ENCODE measurements around the gene RIN1.
"Not testable (repeated sequence)": the region's sequence is repeated elsewhere in the genome, so short reads cannot be mapped to it uniquely, and the experiment has no call there.

RIN1 gene

GRCh38 chr11:66321606-66322005, 14.6 kb downstream of the RIN1 start:
- no peak for DNase-seq

DNA sequence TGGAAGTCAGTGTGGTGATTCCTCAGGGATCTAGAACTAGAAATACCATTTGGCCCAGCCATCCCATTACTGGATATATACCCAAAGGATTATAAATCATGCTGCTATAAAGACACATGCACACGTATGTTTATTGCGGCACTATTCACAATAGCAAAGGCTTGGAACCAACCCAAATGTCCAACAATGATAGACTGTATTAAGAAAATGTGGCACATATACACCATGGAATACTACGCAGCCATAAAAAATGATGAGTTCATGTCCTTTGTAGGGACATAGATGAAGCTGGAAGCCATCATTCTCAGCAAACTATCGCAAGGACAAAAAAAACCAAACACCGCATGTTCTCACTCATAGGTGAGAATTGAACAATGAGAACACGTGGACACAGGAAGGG, 15.5 kb downstream of the RIN1 start:
- not testable (repeated sequence) for DNase-seq

GRCh38 chr11:66320289-66320688, 15.9 kb downstream of the RIN1 start:
- DNase-seq: not testable (repeated sequence)

GRCh38 chr11:66318600-66318970, 17.6 kb downstream of the RIN1 start:
- no peak for DNase-seq

- DNase-seq: peak in 5 of 56 donors; percentile 7 to 35 (median 14)
These were observed 18.3 kb downstream of the RIN1 start for GRCh38 chr11:66317723-66318599.

DNA sequence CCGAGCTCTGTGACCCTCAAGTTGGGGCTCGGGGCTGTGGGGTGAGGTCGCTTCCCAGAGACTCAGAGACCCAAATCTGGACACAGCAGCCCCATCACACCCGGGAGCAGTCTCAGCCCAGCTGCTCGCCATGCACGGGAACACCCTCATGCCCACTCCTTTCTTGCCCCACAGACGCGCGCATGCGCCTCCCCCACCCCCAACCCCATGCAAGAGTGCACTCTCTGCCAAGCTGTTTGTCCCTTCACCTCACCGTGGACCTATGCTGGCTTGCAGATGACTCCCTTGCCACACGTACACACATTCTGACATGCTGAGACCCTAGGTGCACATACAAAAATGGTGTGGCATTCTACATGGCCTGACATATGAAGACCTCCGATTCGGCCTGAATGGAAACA, 18.9 kb downstream of the RIN1 start:
- peak in 5 of 56 donors; percentile 7 to 22 (median 17) for DNase-seq

DNA sequence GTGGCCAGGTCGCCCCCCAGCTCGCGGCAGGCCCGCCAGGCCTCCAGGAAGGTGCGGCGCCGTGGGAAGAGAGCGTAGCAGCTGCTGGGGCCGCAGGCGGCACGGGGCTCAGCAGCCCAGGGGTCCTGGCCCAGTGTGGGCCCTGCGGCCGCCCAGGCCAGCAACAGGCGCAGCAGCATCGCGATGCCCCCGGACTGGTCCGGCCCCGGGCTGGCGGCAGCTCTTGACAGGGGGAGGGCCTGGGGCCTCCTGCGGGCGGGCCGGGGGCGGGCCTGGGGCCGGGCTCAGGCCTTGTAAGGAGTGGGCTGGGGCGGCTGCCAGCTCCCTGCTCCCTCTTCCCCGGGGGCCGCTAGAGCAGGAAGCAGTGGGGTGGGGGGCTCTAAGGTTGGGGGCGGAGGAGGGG, 19.4 kb downstream of the RIN1 start, which contains the start of gene CD248:
CD248 (minus strand) TSS at position 196 of the 403 bp plus-strand sequence; CDS start at position 179, 17 bp downstream.
- peak in 10 of 56 donors; percentile 4 to 42 (median 32) for DNase-seq

DNA sequence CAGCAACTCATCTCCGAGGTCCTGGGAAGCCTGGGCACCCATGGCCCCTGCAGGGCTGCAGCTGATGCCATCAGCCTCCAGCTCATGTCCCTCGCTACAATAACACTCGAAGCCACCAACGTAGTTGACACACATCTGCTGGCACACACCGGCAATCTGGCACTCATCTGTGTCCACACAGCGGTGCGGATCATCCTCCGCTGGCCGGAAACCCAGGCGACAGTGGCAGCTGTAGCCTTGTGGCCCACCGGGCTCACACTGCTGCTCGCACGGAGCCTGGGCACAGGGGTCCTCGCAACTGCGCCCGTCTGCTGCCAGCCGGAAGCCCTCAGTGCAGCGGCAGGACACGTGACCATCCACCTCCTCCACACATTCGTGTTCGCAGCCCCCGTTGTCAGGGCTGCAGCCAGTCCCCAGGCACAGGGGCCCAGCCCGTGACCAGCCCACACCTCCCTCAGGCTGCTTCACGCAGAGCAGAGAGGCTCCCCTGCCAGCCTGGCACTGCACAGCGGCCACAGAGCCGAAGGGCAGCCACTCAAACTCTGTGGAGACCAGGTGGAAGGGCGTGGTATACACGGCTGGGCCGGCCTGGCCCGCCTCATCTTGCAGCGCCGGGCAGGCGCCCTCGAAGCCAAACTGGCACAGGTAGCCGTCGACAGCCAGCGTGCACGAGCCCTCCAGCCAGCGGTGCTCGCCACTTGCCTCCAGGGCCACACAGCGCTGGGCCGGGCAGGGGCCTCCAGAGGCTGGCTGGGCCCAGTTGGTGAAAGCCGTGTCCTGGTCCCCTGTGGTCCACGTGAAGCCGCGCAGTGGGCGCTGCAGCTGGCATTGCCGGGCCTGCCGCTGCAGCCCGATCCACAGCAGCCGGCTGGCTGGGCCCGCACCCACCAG, 20.1 kb downstream of the RIN1 start:
- no peak for DNase-seq

DNA sequence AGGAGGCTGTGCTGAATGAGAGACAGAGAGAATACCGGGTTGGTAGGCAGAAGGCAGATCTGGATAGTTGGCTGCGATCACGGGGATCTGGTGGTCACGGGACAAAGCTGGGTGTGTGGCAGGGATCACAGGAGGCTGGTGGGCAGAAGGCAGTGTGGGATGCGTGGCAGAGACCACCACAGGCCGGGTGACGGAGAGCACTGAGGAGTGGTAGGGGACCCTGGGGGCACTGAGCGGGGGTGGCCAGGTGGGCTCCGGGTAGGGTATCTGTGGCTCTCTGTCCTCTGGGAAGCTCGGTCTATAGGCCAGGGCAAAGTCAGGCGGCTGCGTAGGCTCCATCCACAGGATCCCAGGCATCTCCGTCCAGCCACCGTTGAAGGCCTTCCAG, 20.7 kb downstream of the RIN1 start:
- DNase-seq: no peak

GRCh38 chr11:66314561-66315497, 21.4 kb downstream of the RIN1 start:
- DNase-seq: no peak

DNA sequence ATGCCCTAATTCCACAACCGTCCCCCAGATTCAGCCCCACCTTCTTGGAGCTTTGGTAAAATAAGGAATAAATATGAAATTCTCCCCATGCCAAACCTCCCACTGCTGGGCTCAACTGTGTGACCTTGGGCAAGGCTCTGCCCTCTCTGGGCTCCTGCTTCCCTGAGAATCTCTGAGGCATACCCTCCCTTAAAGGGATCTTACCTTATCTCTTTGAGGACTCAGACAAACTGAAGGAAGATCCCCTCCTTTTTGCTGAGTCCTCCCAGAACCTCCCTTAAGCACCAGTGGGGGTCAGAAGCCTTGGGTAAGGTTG, 22.1 kb downstream of the RIN1 start:
- DNase-seq: no peak

GRCh38 chr11:66313321-66314185, 22.7 kb downstream of the RIN1 start:
- DNase-seq: no peak

GRCh38 chr11:66312549-66313320, 23.5 kb downstream of the RIN1 start:
- peak in 55 of 56 donors; percentile 52 to 99 (median 90) for DNase-seq

DNA sequence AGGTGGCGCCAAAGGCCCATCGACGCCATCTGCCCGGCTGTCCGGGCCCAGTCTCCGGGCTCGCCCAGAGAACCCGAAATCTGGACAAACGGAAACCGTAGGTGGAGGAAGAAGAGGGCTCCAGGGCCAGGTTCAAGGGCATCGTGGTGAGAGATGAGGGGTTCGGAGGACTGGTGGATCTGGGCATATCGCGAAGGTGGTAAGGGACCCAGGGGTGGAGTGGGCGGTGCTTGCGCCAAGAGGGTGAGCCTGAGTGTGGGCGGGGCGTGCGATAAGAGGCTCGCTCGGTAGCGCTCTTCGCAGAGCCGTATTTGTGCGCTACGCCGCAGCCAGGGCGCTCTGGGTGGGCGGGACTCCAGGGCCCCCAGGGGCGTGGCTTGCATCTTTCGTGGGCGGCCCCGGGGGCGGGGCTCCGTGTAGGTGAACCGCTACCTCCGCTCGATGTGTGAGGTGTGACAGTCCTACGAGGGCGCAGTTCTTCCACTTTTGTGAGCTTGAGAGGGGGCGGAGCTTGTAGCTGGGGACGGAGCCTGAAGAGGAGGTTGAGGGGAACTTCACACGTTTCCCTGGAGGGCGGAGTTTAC, 24.2 kb downstream of the RIN1 start:
- DNase-seq: peak in 53 of 56 donors; percentile 37 to 89 (median 80)

DNA sequence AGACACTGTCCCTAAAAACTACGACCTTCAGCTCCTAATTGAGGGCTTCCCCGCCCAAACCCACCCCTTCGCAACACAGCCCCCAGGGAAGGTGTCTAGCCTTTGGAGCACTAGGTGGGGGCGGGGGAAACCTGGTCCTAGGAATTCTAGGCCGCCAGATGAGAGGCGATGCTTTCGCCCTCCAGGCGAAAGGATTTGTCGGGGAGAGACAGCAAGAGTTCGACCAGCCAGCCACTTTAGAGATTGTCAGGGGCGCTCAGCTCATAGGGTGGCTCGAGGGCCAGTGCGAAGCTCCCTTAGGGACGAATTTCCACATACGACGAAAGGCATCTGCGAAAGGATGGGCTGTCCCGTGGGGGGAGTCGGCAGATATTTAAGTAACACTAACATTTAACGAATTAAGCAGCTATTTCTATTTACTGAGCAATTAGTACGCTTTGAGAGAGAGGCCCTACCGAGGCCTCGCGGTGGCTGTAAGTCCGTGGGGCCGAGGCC, 24.7 kb downstream of the RIN1 start:
- no peak for DNase-seq

DNA sequence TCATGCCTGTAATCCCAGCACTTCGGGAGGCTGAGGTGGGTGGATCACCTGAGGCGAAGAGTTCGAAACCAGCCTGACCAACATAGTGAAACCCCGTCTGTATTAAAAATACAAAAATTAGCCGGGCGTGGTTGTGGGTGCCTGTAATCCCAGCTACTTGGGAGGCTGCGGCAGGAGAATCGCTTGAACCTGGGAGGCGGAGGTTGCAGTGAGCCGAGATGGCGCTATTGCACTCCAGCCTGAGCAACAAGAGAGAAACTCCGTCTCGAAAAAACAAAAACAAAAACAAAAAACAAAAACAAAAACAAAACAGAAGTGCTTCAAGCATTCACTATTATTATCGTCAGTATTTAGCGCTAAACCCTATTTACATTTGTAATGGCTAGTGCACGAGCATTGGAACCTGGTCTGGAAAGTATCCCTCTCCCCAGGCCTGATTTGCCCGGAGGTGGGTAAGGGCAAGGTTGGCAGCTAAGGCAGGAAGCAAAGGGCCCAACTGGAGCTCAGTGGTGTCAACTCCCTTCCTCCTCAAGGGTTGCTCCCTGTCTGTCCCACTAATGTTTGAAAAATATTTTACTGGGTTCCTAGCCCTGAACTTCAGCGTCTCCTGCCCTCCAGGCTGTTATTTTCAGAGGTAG, 25.3 kb downstream of the RIN1 start:
- DNase-seq: not testable (repeated sequence)

DNA sequence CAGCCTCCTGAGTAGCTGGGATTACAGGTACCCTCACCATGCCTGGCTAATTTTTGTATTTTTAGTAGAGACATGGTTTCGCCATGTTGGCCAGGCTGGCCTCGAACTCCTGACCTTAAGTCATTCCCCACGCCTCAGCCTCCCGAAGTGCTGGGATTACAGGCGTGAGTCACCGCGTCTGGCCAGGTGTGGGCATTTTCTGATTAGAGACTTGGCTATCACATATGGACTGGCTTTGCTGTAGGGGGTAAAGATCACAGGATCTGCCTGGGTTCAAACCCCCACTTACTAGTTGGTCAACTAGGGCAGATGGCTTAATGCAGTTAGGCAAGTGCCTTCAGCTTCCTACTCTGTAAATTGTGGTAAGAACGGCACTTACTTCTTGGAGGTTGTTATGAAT, 25.9 kb downstream of the RIN1 start:
- DNase-seq: no peak

GRCh38 chr11:66309475-66309874, 26.8 kb downstream of the RIN1 start:
- DNase-seq: no peak

All from amygdala (tissue), 56 donors.